PC-3 (cell line): Measurements from ENCODE around the gene NOD1.

Experiments used
- CTCF ChIP-seq: fragments of 300-600 bp; sonication (generic); conservative IDR thresholded peaks from 2 replicates; pipeline ENCODE4 v1.5.1; 2017; ENCODE audit warnings: antibody characterized with exemption, low read depth, mild to moderate bottlenecking, low read length
- EZH2 ChIP-seq: fragments of 300-600 bp; sonication (generic); IDR thresholded peaks from one replicate; pipeline ENCODE4 v1.6.1; 2017; ENCODE audit warnings: antibody characterized with exemption, mild to moderate bottlenecking, low read length; ENCODE audit not compliant: unreplicated experiment
- EZH2phosphoT487 ChIP-seq: fragments of 300-600 bp; sonication (generic); IDR thresholded peaks from 2 replicates; pipeline ENCODE4 v1.6.1; 2018; ENCODE audit warnings: mild to moderate bottlenecking, antibody characterized with exemption, low read length, borderline replicate concordance

DNA sequence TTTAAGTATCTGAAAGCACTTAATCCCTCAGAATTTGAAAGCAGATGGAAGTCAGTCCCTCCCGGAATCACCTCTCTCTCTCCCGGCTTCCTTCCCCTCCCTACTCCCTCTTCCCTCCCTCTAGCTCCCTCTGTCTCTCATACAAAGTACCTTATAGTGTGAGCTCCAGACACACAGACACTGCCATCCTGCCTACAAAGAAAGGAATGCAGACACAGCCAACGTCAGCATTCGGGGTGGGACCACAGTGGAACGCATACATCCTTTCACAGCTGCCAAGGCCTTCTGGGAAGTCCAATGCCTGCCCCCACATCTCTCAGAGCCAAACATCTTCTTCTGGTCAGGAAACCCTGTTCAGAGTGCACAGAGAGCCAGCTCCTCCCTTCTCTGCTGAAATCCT lies 9.3 kb downstream of the NOD1 start:
- TF ChIP-seq CTCF (0 out of 2 replicates have a peak, but pooled peaks have one; percentile 10), EZH2phosphoT487 (no peak), EZH2 (no peak)
